ENCODE results near the gene LRRC28.

The LRRC28 gene

DNA sequence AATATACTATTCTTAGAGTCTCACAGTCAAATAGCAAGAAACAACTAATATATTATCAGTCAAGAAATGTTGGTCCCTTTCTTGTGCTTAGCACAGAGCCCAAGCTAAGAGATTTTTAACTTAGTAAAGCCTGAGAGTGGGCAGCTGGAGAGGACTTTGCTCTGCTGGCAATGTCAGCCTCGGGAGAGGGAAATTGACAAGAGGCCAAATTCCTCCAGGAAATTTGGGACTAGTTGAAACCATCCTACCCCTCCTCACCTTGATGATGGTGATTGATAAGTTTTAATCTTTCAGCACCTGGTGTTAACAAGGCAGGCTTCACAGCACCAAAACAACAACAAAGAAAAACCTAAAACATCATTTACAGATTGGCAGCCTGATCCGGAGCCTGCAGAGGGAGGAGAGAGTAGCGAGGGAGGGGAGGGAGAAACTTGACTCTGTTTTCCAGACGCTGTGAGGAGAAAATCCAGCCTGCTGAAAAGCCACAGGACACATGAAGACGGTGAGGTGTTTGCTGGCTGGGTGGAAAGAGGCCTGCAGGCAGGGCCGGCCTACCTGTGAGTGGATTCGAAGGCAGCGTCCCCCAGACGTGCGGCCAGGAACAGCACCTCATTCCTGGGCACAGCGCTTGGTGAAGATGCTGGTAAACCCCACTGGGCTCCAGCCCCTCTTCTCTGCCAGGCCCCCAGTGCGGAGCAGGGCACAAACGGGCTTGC is 150.9 kb downstream of the LRRC28 start:
- no peak for DNase-seq

DNA sequence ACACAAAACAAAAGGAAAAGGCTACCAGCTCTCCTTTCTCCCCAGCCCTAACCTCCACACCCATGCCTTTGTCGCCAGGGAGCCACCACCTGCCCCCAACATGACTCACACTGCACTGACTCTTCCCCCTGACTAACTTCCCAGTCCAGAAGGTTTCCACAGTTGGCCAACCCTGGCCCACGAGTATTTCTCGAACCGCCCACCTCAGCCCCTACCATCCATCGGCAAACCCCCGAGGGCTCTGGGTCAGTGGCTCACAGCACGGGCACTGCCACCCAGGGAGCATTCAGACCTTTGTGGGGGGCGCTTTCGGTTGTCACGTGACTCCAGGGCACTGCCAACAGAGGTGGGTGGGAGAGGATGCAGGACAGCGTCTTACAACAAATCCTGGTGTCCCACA is 152.3 kb downstream of the LRRC28 start:
- DNase-seq = no peak

DNA sequence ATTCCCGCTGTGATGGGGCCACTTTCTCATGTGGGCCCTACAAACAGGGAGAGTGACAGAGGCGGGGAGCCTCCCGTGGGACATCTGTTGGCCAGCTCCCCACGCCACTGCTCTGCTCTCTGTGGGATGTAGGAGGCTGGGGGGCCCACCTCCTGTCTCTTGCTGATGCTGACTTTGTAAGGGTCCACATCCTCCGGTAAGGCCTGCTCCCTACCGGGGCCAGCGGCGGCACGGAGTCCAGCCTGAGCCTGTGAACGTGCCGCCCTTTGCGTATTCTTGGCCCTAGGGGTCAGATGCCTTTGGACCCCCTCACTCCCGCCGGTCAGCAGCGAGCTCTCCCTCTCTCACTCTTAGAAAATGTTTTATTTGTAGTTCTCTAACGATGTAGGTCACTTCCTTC is 153.2 kb downstream of the LRRC28 start:
- DNase-seq = no peak

DNA sequence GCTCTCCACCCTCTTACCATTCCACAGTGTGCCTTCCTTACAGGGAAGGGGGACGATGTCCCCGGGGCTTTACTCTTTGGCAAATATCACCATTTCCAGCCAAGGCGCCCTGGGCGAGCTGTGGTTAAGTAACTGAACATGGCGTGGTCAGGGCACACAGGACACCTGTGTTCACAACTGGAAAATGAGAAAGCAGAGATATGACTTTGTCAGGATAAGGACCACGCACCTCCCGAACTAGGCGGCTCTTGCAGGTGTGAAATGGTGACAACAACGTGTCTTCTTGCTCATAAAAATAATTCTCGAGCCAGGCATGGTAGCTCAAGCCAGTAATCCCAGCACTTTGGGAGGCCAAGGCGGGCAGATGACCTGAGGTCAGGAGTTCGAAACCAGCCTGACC is 154.8 kb downstream of the LRRC28 start:
- no peak for DNase-seq

DNA sequence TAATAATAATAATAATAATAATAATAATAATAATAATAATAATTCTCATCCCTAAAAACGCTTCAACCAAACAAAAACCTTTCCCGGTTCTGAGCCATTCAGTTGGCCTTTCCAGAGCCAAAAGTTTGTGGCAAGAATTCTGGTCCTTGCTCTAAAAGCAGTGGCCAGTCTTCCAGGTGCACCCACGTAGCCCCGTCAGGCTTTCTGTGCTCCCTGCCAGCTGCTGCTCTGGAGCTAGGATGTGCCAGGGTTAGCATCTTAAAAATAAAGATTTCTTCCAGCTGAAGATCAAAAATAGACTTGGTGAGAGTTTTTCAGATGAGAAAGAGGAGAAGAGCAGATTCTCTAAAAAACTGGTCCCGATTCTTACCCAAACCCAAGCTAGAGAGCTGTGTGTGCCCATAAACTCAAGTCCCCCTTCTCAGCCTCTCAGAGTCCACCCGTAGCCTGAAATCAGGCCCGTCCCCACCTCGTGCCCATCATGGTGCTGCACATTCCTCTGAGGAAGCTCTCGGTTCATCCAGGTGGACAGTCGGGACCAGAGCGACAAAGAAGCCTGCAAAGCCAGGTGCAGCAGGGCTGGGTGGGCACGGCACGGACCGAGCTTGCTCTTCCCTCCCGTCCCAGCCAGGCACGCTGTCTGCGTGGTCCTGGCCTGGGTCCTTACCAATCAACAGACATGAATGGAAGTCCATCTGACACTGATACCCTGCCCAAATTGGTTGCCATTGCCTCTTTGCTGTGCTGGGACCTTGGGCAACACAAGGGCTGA is 155.6 kb downstream of the LRRC28 start:
- DNase-seq = no peak

DNA sequence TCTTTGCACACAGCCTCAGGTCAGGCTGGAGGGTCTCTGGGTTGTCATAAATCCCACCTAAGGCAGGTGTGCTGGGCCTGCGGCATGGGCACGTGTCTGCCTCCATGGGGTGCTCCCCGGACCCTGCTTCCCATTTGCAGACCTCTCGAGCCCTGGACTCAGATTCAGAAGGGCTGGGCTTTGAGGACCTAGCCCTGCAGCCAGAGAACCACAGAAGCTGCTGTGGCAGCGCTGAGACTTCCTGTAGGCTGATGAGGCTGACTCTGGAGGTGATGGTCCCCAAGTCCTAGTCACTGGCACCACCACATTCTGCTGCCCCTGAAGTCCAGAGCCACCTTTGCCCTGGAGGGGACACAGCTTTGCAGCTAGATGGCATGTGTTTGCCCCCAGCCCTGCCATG is 156.4 kb downstream of the LRRC28 start:
- DNase-seq = no peak

DNA sequence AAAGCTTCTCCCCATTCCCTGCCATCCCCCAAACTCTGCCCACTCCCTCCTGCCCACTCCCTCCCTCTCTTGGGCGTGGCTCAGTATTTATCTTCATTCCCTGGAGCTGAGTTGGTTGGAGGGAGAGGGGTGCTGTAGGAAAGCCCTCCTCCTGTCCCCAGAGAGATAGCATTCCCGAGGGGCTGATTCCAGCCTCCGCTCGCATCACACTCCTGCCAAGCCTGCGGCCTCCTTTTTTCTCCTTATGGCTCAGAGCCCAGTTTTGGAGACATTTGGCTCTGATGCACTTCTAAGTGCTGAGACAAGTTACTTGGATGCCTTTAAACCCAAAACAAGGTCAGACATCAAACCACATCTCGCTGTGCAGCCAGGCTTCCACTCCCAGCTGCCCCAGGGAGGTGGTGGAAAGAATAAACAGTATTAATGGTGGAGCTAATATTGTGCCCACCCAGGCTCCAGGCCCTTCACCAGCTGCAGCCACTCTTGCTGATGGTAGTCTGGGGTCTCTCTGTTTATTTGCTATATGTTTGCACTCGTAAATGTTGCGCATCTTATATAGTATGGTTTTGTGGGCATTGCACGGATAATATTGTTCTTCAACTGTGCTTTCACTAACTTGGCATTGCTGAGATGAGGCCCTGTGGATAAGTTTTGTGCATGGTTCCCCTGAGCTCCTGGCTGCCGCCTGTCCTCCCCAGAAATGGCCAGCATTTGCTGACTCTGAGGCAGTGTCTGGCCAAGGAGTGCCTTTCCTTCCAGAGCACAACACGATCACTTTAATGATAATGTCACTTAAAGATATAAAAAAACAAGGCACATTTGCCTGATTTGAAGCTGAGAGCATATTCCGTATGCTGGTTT is 157.2 kb downstream of the LRRC28 start:
- no peak for DNase-seq

DNA sequence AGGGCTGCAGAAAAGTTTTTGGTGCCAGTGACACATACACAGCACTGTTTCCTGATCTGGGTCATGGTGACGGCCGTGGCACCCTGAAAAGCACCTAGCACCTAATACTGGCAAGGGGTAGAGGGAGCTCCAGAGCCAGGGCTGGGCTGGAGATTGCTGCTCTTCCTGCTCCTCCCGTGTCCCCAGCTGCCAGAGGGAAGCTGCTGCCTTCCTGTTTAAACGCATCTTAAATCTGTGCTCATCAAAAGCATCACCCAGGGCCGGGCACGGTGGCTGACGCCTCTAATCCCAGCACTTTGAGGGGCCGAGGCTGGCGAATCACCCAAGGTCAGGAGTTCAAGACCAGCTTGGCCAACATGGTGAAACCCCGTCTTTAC is 157.8 kb downstream of the LRRC28 start:
- no peak for DNase-seq

DNA sequence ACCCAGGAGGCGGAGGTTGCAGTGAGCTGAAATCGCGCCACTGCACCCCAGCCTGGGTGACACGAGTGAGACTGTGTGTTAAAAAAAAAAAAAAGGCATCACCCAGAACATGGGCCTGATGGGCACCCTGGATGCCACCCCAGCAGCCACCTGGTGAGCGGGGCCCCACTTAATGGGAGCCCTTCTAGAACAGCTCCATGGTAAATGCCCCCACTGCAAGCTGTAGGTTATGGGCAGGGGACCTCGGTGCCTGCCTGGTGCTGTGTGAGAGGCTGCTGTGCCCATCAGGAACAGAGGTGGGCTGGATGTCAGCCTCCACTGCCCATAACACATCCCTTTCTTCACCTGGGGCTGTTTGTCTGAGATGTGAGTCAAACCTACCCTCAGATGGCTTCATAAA is 158.3 kb downstream of the LRRC28 start:
- DNase-seq = no peak

DNA sequence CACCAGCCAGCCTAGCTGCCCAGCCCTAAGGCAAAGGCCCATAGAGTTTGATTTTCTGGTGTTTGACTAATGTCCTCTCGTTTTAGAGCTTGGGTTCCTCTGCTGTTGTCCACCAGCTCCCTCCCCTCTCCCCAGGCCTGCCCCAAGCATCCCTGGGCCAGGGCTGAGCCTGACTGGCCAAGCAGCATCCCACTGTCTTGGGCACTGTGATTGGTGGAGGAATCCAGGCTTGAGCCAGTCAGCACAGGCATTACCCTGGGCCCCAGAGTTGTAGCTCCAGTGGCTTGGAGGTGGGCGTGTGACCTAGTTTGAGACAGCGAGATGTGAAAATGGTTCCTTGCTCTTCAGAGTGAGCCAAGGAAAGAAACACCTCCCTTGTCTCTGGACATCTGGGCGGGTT is 159.2 kb downstream of the LRRC28 start:
- DNase-seq = no peak

DNA sequence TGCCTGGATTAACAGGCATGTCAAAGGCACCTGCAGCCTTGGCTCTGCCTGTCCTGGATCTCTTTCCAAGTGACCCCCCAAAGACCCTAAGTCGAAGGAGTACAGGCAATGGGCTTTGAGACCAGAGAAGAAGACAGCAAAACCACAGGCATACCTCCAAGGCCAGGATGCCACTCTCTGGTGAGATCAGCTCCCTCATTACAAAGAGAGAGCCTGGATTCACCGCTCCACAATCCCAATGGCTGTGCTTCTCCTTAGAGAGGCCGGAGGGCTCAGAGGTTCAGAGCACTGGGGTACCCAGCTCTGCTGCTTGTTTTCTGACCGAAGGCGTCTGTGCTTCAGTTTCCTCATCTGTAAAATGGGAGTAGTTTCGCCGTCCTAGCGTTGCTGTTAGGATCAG is 160.0 kb downstream of the LRRC28 start:
- DNase-seq = no peak

DNA sequence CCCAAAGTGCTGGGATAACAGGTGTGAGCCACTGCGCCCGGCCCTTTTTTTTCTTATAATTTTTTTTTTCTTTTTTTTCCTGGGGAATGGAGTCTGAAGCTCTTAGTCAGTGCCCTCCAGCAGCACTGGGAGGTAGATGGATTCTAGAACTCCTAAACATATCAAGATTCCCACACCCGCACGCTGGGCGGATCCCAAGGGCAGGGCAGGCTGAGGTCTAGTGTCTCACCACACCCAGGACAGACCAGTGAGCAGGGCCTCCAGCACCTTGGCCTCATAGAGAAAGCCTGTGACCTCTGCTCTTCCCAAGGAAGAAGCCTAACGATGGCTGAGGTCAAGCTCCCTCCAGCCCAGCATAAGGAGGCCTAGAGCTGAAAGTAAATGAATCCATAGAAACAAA is 160.8 kb downstream of the LRRC28 start:
- DNase-seq = peak; percentile 45

DNA sequence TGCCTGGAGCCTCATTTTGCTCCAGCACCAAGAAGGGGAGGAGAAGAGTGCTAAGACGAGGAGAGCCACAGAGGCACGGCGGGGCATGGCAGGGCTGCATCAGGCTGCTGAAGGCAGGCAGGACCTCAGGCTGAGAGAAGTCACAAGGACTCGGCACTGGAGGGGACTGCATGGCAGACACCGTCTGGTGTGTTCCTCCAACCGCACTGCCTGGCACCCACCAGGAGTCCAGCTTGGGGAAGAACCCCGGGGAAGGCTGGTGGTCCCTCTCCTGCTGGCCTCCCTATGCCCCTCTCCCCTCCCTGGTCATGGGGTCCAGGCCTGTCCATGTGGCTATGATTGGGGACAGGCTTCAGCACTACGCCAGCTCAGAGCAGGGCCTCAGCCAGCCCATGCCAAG is 161.3 kb downstream of the LRRC28 start:
- no peak for DNase-seq

DNA sequence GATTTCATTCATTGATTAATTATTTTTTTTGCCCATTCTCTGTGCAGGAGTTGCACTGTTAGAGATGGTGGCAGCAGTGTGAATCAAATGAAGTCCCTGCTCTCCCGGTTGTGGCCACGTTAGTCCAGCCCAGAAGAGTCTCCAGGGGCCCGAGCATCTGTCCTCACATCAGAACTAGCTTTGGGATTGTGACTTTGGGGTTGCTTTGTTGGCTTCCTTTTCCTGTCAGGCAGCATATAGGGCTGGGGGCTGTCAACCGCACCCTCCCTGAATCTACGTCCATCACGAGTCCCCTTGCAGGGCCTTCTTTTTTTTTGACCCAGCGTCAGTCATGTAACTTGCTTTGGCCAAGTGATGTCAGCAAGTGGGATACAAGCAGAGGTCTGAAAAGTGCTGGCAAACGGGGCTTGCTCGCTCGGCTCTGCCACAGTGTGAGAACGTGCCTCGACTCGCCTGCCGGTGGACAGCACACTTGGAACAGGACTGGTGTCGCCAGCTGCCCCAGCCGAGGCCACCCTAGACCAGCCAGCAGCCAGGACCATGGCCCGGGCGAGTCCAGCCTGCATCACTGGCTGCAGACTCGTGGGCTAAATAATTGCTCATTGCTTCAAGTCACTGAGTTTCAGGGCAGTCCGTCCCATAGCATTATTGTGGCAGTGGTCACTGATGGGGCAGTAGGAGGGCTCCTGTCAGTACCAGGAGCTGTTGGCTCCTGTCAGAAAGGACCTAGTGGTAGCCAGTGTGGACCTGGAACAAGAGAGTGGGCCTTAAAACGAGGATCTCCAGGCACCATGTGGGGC is 162.9 kb downstream of the LRRC28 start:
- no peak for DNase-seq

DNA sequence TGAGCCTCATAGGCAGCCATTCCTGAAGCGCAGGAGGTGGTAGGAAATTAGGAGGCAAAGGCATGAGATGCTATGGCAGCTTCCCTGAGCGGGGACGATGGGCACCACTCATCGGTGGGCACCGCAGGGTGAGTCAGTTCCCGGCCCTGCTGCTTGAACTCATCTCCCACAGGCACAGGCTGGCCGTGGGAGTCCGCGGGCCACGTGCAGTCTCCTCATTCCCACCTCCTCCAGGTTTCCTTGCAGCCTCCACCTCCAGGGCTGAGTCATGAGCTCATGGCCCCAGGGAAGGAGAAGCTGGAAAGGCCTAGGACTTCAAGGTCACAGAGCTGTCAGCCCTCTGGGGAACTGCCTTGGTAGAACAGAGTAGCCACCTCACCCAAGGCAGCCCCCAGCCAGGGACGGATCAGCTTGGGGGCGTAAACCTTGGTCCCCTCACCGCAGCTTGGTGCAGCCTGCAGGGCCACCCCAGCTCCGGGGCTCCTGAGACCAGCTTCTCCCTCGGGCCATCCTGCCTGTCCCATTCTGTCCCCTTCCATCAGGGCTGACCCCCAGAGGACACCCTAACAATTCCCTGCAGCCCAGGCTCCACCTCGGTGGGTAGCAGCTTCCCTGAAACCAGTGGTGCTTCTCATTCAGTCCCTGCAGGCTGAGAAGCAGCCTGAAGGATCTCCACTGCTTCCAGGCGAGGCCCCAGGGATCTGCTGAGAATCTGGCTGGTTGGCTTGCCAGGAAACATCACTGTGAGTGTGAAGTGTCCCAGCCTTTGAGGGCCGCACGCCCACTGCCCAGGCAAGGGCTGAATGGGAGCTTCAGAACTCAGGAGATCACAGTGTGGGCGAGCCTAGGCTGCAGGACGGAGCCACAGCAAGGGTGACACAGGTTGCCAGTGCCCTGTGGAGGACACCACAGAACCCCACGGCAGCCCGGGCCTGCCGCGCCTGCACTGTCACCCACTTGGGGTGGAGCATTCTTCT is 163.8 kb downstream of the LRRC28 start:
- DNase-seq = no peak

DNA sequence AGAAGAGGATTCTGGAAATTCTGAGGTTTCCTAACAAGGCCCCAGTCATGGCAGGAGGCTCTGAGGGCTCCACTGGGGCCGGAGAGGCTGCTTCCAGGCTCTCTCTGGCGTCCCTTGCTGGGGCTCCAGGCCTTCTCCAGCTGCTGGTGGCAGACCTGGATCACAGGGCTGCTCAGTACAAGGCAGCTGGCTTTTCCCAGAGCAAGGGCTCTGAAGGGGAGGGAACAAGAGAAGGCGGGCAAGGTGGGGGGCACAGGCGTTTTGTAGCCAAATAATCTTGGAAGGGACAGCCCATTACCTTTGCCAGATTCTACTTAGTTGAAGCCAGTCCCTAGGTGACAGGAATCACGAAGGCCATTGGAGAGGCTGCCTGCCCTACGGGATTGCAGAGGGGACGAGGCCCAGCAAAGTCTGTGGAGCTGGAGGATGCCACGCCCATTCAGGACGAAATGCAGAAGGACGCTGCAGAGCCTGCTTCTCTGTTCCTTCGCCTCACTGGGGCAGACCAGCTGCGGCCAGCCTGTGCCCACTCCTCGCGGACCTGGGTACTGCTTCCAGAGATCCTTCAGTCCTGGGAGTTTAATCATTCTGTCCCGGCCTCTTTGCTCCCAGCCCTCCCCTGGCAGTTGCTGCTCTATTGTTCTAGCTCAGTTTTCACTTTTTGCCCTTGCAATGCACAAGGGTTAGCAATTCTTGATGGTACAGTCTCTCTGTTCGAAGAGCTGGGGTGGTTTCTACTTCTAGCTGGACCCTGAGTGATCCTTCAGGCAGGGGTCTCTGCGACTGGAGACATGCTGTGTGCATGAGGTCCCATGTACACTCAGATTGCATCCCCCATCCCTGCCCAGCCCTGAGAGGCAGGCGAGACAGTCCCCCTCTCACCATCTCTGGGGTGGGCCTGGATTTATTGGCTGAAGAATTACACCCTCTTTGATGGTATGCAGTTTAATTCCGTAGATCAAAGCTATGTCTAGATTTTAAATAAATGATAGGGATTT is 165.2 kb downstream of the LRRC28 start:
- DNase-seq = no peak

DNA sequence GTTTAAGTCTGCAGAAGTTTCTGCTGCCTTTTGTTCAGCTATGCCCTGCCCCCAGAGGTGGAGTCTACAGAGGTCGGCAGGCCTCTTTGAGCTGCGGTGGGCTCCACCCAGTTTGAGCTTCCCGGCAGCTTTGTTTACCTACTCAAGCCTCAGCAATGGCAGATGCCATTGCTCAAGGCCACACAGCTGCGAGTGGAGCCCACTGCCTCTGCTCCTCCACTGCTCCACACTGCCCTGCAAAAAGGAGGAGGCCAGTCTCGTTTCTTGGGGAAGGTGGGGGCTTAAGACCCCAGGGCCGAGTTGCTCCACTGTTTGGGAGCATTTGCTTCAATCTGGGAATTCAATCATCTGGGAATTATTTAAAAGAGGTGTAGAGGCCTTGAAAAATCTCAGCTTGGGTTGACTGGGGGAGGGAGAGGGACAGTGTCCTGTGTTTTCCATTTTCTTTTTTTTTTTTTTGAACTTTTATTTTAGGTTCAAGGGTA is 169.9 kb downstream of the LRRC28 start:
- no peak for DNase-seq

DNA sequence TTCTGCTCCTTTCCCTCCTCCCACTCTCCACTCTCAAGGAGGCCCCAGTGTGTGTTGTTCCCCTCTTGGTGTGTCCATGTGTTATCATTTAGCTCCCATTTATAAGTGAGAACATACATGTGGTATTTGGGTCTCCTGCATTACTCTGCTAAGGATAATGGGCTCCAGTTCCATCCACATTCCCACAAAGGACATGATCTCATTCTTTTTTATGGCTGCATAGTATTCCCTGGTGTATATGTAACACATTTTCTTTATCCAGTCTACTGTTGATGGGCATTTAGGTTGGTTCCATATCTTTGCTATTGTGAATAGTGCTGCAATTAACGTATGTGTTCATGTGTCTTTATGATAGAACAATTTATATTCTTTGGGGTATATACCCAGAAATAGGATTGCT is 170.5 kb downstream of the LRRC28 start:
- DNase-seq = no peak

DNA sequence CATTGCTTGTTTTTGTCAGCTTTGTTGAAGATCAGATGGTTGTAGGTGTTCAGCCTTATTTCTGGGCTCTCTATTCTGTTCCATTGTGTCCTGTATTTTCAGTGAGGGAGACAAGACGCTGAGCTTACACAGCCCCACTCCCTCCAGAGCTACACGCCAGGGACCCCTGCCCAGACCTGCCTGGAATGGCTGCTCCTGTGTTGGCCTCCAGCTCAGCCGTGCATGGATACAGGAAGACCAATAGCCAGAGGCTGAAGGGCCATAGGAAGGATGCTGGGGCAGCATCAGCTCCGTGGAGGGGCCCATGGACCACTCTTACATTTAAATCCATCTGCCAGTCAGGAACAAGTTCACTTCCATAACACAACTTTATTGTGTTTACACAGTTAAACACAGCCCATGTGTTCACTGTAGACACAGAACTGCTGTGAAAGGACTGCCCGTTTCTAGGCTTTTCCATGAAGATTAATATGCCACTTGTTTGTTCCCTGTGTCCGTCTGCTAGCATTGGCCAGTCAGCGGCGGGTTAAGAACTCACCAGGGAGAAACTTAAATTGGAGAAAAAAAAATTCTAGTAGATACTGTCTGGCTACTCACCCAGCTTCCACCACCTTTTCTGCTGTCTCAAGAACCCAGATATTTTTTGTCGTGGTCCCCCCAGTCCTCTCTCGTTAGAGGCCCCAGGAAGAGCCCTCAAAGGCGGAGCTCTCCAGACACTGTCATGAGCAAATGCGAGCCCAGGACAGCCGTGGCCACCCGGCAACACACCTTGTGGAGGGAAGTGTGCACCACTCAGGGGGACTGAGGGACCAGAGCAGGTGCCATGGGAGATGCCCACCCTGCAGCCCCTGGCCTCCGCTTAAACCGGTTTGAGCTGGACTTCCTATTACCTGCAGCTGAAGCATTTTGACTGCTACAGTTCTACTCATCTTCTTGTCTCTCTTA is 172.2 kb downstream of the LRRC28 start:
- no peak for DNase-seq
